Hypothalamus (tissue), 51 donors: ENCODE data around the gene AP1G1.

Source experiments
- DNase-seq, 51 donors: peaks; one replicate each; lab custom pipeline; 2025; lab: John Stamatoyannopoulos, UW

Gene AP1G1

DNA sequence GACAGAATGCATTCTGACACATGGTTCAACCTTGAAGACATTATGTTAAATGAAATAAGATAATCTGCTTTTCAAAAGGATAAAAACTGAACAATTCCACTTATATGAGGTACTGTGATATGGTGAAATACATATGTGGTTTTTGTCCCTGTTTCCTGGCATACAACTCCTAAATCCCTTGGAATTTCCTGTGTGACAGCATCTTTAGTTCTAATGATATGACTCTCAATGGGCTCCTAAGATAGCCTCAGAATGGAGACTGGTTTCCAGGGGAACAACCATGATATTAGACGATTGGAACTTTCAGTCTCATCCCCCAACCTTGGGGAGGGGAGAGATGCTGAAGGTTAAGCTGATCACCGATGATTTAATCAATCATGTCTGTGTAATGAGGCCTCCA lies 46.4 kb downstream of the AP1G1 start:
- no peak for DNase-seq

DNA sequence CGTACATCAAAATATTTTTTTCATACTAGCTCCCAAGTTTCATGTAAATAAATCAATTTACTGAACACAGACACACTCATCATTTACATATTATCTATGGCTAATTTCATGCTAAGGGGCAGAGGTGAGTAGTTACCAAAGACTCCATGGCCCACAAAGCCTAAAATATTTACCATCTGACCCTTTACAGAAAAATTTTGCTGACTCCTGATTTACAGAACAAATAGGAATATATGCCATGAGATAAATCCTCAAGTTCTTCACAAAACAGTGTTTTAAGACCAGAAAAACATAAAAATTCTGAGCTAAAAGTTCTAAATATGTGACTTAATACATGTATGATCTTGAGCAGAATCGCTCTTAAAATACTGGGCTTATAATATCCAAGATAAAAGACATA lies 47.5 kb downstream of the AP1G1 start:
- DNase-seq: no peak

GRCh38 chr16:71758293-71758760 lies 50.3 kb downstream of the AP1G1 start:
- no peak for DNase-seq

GRCh38 chr16:71754652-71755051 lies 54.0 kb downstream of the AP1G1 start:
- DNase-seq: no peak

- DNase-seq: no peak
Measured at GRCh38 chr16:71754108-71754507, 54.5 kb downstream of the AP1G1 start.

GRCh38 chr16:71748226-71748625 lies 60.4 kb downstream of the AP1G1 start:
- no peak for DNase-seq

GRCh38 chr16:71746442-71747046 lies 62.1 kb downstream of the AP1G1 start:
- DNase-seq: peak in 1 of 51 donors; percentile 24

GRCh38 chr16:71738855-71739254 lies 69.8 kb downstream of the AP1G1 start:
- DNase-seq: no peak

DNA sequence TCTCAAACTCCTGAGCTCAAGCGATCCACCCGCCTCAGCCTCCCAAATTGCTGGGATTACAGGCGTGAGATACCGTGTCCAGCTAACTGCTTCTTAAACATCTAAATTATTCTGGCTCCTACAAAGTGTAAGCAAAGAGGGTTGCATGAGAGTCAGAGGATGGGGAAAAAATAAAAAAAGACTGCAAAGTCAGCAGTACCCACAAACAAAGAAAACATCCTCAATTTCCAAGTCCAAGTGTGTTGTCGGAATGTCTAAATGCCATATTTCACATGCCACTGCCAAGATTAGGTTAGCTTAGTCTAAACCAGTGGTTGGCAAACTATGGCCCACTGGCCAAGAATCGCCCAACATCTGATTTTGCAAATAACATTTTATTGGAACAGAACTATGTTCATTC lies 71.1 kb downstream of the AP1G1 start:
- DNase-seq: no peak

DNA sequence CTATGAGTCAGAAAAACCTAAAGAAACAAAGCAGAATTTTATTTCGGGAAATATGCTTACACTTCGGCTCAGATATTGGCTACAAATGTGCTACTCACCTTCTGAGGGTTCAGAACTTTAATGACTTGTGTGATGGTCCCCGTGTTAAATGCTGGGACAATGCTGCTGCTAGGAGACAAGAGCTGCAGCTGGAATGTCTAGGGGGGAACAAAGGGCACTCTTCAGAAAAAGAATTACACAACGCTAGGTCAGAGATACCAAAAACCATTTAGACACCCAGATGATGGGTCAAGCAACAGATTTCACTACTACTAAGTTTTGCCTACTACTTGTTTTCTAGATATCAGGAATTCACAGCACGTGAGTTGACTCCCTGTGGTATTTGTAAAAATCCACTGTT lies 74.1 kb downstream of the AP1G1 start:
- DNase-seq: peak in 1 of 51 donors; percentile 16

DNA sequence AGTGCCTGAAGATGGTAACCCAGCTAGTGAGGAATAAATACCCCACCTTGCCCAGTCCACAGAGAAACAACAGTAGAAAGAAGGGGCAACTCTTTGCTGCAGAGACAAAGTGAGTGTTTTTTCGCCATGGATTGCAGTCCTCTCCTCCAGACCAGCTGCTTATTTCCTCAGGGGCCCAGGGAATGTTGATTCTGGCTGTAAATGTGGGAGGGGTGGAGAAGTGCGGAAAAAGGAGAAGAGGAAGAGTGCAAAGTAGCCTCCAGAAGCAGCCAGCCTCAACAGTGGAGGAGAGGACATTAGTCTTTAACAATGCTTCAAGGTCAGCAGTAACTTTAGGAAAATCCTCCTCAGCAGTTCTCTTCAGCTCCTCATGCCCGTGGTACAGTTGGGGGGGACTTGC lies 76.0 kb downstream of the AP1G1 start:
- no peak for DNase-seq

GRCh38 chr16:71727551-71728324 lies 80.9 kb downstream of the AP1G1 start:
- no peak for DNase-seq

DNA sequence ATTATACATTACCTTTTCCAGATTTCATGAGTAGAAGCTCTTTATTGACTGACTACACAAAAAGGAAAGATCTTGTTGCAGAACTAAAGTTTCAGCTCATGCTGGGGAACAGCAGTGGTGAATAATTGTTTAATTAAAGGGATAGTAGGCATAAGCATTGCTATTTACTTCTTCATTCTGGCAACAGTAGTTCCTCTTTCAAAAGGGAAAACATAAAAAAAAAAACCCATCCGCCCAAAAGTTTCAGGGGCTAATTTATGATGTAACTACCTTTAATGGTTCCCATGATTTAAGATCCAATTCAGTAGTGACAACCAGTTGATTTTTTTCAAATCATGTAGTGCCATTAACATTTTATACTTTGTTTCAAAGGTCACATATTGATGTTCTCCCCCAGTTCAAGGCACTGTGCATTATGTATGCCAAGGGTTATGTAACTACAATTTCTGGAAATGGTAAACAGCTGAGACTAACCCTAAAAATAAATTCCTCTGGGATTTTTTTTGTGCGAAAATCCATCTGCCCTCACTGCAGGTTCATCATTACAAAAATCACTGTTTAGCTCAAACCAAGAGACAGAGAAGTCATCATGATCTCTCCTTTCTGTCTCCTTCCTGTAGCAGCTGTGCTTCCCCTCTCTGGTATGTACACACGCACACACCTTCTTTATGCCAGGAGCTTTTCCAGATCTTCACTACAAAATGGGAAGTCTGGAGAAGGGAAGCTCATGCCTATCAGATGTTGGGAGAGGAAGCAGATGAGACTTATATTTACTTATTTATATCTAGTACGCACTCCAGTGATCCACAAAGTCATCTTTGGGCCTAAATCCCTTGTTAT lies 81.9 kb downstream of the AP1G1 start:
- no peak for DNase-seq

GRCh38 chr16:71724320-71724751 lies 84.3 kb downstream of the AP1G1 start, which contains the start of gene PHLPP2:
Gene PHLPP2, minus strand, starts transcription at chr16:71724701. Its CDS starts 9,906 bp downstream, at chr16:71714795.
- DNase-seq: no peak

DNA sequence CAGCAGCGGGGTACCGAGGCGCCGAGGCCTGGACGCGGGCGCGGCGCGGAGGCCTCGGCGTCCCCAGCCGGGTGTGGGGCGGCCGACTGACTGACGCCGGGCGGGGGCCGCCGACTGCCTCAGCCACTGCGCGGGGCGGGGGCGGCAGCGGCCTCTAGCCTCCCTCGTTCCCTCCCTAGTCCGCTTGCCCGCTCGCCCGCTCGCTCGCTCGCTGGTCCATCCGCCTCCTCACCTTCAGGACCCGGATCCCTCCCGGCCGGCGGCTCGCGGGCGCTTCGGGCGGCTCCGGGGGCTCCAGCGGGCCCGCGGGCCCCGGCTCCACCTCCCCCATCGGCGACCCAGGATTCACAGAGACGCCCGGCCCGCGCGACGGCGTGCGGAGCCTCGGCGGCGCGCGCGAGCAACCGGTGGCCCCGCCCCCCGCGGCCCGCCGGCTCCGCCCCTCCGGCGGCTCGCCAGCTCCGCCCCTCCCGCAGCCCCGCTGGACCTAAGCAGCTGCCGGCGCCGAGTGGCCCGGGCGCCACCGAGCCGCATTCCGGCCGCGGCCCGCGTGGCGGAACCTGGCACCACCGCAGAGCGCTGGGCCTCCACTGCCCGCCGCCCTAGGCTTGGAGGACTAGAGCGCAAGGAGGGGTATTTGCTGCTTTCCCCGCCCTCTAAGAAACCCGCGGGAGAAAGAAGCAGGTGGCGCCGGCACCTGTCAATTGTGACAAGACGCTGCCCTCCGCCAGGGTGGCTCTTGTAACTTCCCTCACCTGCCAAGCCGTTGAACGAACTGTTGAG lies 84.9 kb downstream of the AP1G1 start:
- DNase-seq: peak in 49 of 51 donors; percentile 29 to 88 (median 69)

GRCh38 chr16:71722801-71723536 lies 85.7 kb downstream of the AP1G1 start:
- DNase-seq: peak in 45 of 51 donors; percentile 8 to 77 (median 42)

DNA sequence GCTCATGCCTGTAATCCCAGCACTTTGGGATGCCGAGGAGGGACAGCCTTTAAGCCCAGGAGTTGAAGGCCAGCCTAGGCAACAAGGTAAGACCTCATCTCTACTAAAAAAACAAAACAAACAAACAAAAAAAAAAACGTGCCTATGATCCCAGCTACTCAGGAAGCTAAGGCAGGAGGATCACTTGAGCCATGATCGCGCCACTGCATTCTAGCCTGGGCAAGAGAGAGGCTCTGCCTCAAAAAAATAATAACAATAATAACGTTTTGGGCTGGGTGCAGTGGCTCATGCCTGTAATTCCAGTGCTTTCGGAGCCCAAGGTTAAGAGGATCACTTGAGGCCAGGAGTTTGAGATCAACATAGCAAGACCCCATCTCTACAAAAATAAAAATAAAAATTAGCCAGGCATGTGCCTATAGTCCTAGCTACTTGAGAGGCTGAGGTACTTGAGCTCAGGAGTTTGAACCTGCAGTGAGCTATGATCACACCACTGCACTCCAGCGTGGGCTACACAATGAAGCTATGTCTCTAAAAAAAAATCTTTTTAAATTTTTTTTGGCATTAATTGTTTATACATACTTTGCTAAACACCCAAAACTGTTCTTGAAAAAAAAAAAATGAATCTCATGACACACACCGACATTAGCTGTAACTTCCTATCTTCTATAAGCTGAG lies 87.4 kb downstream of the AP1G1 start:
- no peak for DNase-seq

- DNase-seq: no peak
Measured at GRCh38 chr16:71712501-71712900, 96.1 kb downstream of the AP1G1 start.

DNA sequence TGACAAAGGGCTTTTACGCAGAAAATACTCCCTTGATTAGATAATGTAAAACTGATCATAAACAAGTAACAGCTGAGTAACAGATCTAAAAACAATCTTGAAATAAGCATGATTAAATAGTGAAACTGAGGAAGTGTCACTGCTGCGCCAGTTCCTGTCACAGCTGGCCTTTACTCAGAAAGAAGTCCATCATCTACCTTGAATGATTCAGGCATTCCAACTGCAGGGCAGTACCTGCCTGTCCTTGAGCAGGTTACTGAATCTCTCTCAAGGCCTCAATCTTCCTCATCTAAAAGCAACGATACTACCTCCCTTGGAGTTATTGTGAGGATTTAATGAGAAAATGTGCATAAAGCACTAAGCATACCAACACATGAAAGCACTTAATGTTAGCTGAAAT lies 96.8 kb downstream of the AP1G1 start:
- DNase-seq: no peak
